Keratinocyte (primary cell): ENCODE results near the gene ENO4.

Source experiments
- EZH2 ChIP-seq: IDR thresholded peaks from one replicate; pipeline ENCODE4 v1.6.1; 2012; ENCODE audit warnings: inconsistent platforms, mild to moderate bottlenecking, low read length, moderate library complexity
- TF ChIP-seq, protein P1 (sequence below), 3 experiments: IDR thresholded peaks in 1 of 3; conservative IDR thresholded peaks in 1 of 3; optimal IDR thresholded peaks in 1 of 3; 2 replicates in 2 of 3; 3 replicates in 1 of 3; pipeline versions ENCODE3 to v1.5.1; 2011; ENCODE audit warnings: low read length in 3 of 3, mild to moderate bottlenecking in 3 of 3, moderate library complexity in 2 of 3, control low read depth in 1 of 3, inconsistent platforms in 1 of 3; ENCODE audit not compliant: insufficient read depth in 2 of 3; ENCODE audit errors: extremely low read depth in 1 of 3

DNA sequence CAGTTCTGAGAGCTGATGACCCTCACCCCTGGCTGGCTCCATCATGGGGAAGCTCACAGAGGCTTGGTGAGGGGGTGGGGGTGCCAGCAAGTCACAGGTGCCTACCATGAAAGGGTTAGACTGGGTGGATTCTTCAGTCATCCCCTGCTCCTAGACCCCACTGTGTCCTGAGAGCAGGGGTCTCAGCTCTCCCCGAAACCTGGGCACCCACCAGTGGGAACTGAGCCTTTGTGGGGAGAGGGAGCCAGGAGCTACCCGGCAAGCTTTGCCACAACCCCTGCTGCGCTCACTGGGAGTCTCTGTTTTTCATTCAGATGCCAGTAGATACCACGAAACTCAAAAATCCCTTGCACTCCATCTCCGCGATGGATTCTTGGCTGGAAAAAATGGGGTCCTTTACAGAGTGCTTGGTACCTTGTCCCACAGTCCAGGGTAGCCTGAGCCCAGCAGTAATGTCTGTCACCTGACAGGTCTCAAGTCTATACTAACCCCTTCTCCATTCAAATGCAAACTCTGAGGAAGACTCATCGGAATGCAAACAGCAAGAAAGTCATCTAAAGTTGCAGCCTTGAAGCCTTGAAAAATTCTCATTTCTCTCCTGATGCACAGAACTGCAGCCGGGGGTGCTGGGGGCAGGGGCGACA is 48.9 kb upstream of the ENO4 start:
- TF ChIP-seq, protein P1, sequence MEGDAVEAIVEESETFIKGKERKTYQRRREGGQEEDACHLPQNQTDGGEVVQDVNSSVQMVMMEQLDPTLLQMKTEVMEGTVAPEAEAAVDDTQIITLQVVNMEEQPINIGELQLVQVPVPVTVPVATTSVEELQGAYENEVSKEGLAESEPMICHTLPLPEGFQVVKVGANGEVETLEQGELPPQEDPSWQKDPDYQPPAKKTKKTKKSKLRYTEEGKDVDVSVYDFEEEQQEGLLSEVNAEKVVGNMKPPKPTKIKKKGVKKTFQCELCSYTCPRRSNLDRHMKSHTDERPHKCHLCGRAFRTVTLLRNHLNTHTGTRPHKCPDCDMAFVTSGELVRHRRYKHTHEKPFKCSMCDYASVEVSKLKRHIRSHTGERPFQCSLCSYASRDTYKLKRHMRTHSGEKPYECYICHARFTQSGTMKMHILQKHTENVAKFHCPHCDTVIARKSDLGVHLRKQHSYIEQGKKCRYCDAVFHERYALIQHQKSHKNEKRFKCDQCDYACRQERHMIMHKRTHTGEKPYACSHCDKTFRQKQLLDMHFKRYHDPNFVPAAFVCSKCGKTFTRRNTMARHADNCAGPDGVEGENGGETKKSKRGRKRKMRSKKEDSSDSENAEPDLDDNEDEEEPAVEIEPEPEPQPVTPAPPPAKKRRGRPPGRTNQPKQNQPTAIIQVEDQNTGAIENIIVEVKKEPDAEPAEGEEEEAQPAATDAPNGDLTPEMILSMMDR (optimal IDR thresholded peaks at IDR 0.05 in 1 of 3, IDR thresholded peaks at IDR 0.05 in 1 of 3, conservative IDR thresholded peaks at IDR 0.05 in 1 of 3; ENCODE audit: extremely low read depth in 1 of 3, insufficient read depth in 2 of 3, low read length in 3 of 3), result no peak
- TF ChIP-seq EZH2, result no peak
